ENCODE results near the gene B3GALT5.

DNA sequence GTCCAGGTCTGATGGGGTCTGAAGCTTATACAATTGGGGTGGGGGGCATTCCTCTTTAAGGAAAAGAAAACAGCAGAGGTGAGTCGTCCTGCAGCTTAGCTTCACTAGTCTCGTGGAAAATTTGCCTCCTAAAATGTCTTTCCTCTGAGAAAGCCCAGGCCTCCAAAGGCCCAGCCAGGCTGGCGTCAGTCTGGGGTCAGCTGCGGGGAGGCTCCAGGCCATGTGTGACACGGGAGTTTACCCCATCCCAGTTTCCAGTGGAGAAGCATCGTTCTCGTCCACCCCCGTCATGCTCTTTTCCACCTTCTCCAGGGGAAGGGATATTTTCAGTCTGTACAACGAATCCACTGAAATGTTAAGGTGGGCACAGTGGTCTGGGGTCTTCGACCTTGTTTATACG is 42.8 kb downstream of the B3GALT5 start:
- TF ChIP-seq, protein P1, sequence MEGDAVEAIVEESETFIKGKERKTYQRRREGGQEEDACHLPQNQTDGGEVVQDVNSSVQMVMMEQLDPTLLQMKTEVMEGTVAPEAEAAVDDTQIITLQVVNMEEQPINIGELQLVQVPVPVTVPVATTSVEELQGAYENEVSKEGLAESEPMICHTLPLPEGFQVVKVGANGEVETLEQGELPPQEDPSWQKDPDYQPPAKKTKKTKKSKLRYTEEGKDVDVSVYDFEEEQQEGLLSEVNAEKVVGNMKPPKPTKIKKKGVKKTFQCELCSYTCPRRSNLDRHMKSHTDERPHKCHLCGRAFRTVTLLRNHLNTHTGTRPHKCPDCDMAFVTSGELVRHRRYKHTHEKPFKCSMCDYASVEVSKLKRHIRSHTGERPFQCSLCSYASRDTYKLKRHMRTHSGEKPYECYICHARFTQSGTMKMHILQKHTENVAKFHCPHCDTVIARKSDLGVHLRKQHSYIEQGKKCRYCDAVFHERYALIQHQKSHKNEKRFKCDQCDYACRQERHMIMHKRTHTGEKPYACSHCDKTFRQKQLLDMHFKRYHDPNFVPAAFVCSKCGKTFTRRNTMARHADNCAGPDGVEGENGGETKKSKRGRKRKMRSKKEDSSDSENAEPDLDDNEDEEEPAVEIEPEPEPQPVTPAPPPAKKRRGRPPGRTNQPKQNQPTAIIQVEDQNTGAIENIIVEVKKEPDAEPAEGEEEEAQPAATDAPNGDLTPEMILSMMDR (IDR thresholded peaks at IDR 0.05), result no peak
- TF ChIP-seq POLR2A (IDR thresholded peaks at IDR 0.05), result no peak

Data from testis (tissue), 2 donors.